GM23338 (cell line): Measurements from ENCODE around the gene BPIFB1. TPM values are rescaled to one million over a fixed set of nuclear protein-coding genes. Genes with fewer than 3 reads are reported as not detected.

Source experiments
- ATAC-seq: fragments of 200-7000 bp; cut with Tn5 transposase; 3 replicates; pipeline ENCODE4 v1.9.1; 2020
- DNase-seq: peaks from one replicate; pipeline ENCODE4 v3.0.0-alpha.2; 2015; ENCODE audit warnings: low spot score
- H2AFZ ChIP-seq: fragments of 200-600 bp; sonication (generic); 2 replicates; pipeline ENCODE4 v1.8.0; 2016; ENCODE audit warnings: antibody characterized with exemption, mild to moderate bottlenecking, moderate library complexity
- H3F3A ChIP-seq: fragments of 200-600 bp; sonication (generic); replicated peaks from 2 replicates; pipeline ENCODE4 v1.8.0; 2017; ENCODE audit warnings: antibody characterized with exemption, mixed run types, low read depth
- H3K27ac ChIP-seq: fragments of 200-600 bp; sonication (generic); 2 replicates; pipeline ENCODE4 v1.6.1; 2016; ENCODE audit warnings: low read depth
- H3K27me3 ChIP-seq: fragments of 200-600 bp; sonication (generic); 2 replicates; pipeline ENCODE4 v1.8.0; 2016; ENCODE audit warnings: mild to moderate bottlenecking, mixed run types, moderate library complexity; ENCODE audit not compliant: insufficient read depth
- H3K36me3 ChIP-seq: fragments of 200-600 bp; sonication (generic); 2 replicates; pipeline ENCODE4 v1.8.0; 2016; ENCODE audit warnings: mild to moderate bottlenecking; ENCODE audit not compliant: insufficient read depth
- H3K4me1 ChIP-seq: fragments of 200-600 bp; sonication (generic); 2 replicates; pipeline ENCODE4 v1.8.0; 2016; ENCODE audit warnings: mild to moderate bottlenecking, moderate library complexity; ENCODE audit not compliant: insufficient read depth
- H3K4me2 ChIP-seq: fragments of 200-600 bp; sonication (generic); 2 replicates; pipeline ENCODE4 v1.7.1; 2017; ENCODE audit warnings: mixed run types
- H3K4me3 ChIP-seq: fragments of 200-600 bp; sonication (generic); 2 replicates; pipeline ENCODE4 v1.6.1; 2016; ENCODE audit warnings: mixed run types
- H3K79me2 ChIP-seq: fragments of 200-600 bp; sonication (generic); replicated peaks from 2 replicates; pipeline ENCODE4 v1.8.0; 2017; ENCODE audit warnings: mild to moderate bottlenecking; ENCODE audit not compliant: insufficient read depth
- H3K9me2 ChIP-seq: fragments of 200-600 bp; sonication (generic); 2 replicates; pipeline ENCODE4 v1.8.0; 2017; ENCODE audit not compliant: insufficient read depth
- H4K20me1 ChIP-seq: fragments of 200-600 bp; sonication (generic); replicated peaks from 2 replicates; pipeline ENCODE4 v1.8.0; 2017; ENCODE audit warnings: mild to moderate bottlenecking; ENCODE audit not compliant: insufficient read depth
- H3K27ac Mint-ChIP-seq: 2 replicates; pipeline ENCODE4 v1.8.0; 2020; ENCODE audit warnings: inconsistent platforms, mild to moderate bottlenecking, moderate library complexity, mixed read lengths
- H3K27me3 Mint-ChIP-seq: 3 replicates; pipeline ENCODE4 v1.8.0; 2022; ENCODE audit warnings: low read depth, mild to moderate bottlenecking, moderate library complexity, mixed read lengths, inconsistent platforms; ENCODE audit not compliant: insufficient read depth, poor library complexity
- H3K36me3 Mint-ChIP-seq: 3 replicates; pipeline ENCODE4 v1.8.0; 2021; ENCODE audit warnings: low read depth, mild to moderate bottlenecking, inconsistent platforms, moderate library complexity, mixed read lengths
- H3K4me1 Mint-ChIP-seq: 3 replicates; pipeline ENCODE4 v1.8.0; 2020; ENCODE audit warnings: mild to moderate bottlenecking, inconsistent platforms, mixed read lengths
- H3K4me3 Mint-ChIP-seq: 3 replicates; pipeline ENCODE4 v1.8.0; 2021; ENCODE audit warnings: moderate library complexity, mild to moderate bottlenecking, inconsistent platforms, mixed read lengths
- H3K9me3 Mint-ChIP-seq: 3 replicates; pipeline ENCODE4 v1.8.0; 2020; ENCODE audit warnings: moderate library complexity, mild to moderate bottlenecking, inconsistent platforms, mixed read lengths
- CREB1 ChIP-seq: fragments of 250-450 bp; sonication (Bioruptor Pico); IDR thresholded peaks from 2 replicates; pipeline ENCODE4 v1.5.0; 2020; ENCODE audit warnings: low read depth, mild to moderate bottlenecking, moderate library complexity
- CTCF ChIP-seq, 2 experiments: fragments of 200-600 bp in 1 of 2; sonication (generic) in 1 of 2; conservative IDR thresholded peaks; 2 replicates each; pipeline versions ENCODE4 v1.5.1 to v1.6.1; 2016 to 2017; ENCODE audit warnings: antibody characterized with exemption in 2 of 2, low read depth in 2 of 2, mild to moderate bottlenecking in 2 of 2, moderate library complexity in 1 of 2
- EZH2 ChIP-seq: fragments of 200-600 bp; sonication (generic); IDR thresholded peaks from one replicate; pipeline ENCODE4 v1.8.0; 2017; ENCODE audit warnings: antibody characterized with exemption, mild to moderate bottlenecking, low read depth; ENCODE audit not compliant: unreplicated experiment
- NANOG ChIP-seq: IDR thresholded peaks from 2 replicates; pipeline ENCODE4 v1.6.1; 2016; ENCODE audit warnings: antibody characterized with exemption, borderline replicate concordance
- POLR2AphosphoS5 ChIP-seq: IDR thresholded peaks from 2 replicates; pipeline ENCODE4 v1.6.1; 2016; ENCODE audit warnings: antibody characterized with exemption, low read depth
- ZNF114 ChIP-seq: fragments of 250-450 bp; sonication (Bioruptor Pico); IDR thresholded peaks from 2 replicates; pipeline ENCODE4 v1.5.0; 2020; ENCODE audit warnings: mild to moderate bottlenecking, moderate library complexity
- ZNF462 ChIP-seq: fragments of 250-450 bp; sonication (Bioruptor Pico); IDR thresholded peaks from 2 replicates; pipeline ENCODE4 v1.5.0; 2020; ENCODE audit warnings: mild to moderate bottlenecking, moderate library complexity
- polyA plus RNA-seq: library from polyadenylated mRNA; unstranded; fragments of >200 nt; fragmentation: Nextera tagmentation; extraction: Ambion mirVana; gene quantifications from 2 replicates; pipeline ENCODE4 v1.2.1, GENCODE V29; 2016
- total RNA-seq: library from RNA; depleted of rRNA; stranded (reverse); fragments of >200 nt; shearing (Covaris generic); gene quantifications from 2 replicates; pipeline ENCODE4 v1.2.3, GENCODE V29; 2014

Gene BPIFB1
- total and polyA plus RNA-seq, 2 experiments from 2014 or later, result not detected

DNA sequence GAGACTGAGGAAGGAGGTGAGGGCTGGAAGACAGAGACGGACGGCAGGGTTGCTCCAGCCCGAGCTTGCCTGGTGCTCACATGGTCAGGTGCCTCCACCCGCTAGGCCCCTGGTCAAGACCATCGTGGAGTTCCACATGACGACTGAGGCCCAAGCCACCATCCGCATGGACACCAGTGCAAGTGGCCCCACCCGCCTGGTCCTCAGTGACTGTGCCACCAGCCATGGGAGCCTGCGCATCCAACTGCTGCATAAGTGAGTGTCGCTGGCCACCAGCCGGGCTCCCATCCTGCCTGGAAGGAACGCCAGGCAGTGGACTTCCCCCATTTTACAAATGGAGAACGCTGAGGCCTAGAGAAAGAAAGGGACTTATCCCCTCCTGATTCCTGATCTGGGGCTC, 7.8 kb downstream of the BPIFB1 start:
- H3K27me3 Mint-ChIP-seq, result peaks cover 6% of the 10 kb centered on the region
- no peaks in the 10 kb centered on the region; the same call in 1 of the 2 replicates for H4K20me1 ChIP-seq
- no peak overlapping the region for H3K27ac ChIP-seq
- no peak for ATAC-seq
- no peak overlapping the region for H3K4me3 ChIP-seq
- no peak for TF ChIP-seq ZNF114 (CRISPR knock-in tag)
- no peaks in the 10 kb centered on the region for H3K27me3 ChIP-seq
- H3K36me3 Mint-ChIP-seq, result no peaks in the 10 kb centered on the region
- H3F3A ChIP-seq, result no peaks in the 10 kb centered on the region
- no peak for DNase-seq
- no peaks in the 10 kb centered on the region for H3K9me2 ChIP-seq
- H3K4me3 Mint-ChIP-seq, result no peak overlapping the region
- H3K4me1 ChIP-seq, result no peaks in the 10 kb centered on the region
- H2AFZ ChIP-seq, result no peak overlapping the region
- H3K27ac Mint-ChIP-seq, result no peak overlapping the region
- no peak overlapping the region for H3K4me2 ChIP-seq
- no peaks in the 10 kb centered on the region for H3K4me1 Mint-ChIP-seq
- no peaks in the 10 kb centered on the region for H3K36me3 ChIP-seq
- H3K9me3 Mint-ChIP-seq, result no peaks in the 10 kb centered on the region; the same call in 1 of the 3 replicates
- no peaks in the 10 kb centered on the region for H3K79me2 ChIP-seq

DNA sequence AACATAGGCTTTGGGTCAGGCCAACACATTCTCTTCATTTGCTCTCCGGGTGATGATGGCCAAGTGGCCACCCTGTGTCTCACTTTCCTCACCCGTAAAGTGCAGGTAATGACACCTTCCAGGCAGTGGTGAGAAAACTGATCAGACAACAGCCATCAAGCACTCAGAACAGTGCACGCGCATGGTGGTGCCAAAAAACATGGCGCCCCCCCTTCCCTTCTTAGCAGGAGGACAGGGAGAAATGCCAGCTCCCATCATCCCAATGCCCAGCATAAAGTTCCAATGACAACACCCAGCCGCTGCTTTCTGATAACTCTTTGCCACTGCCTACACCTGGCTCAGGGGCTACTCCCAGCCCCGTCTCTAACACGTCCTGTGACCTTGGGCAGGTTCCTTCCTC, 8.4 kb downstream of the BPIFB1 start:
- no peaks in the 10 kb centered on the region for H3K36me3 Mint-ChIP-seq
- Histone ChIP-seq H3K27ac (no peak overlapping the region), H3K79me2 (no peaks in the 10 kb centered on the region), H3K4me3 (no peak overlapping the region), H3K9me2 (no peaks in the 10 kb centered on the region), H3K4me1 (no peaks in the 10 kb centered on the region), H3K36me3 (no peaks in the 10 kb centered on the region), H2AFZ (no peak overlapping the region), H4K20me1 (no peaks in the 10 kb centered on the region; the same call in 1 of the 2 replicates), H3K4me2 (no peak overlapping the region), H3F3A (no peaks in the 10 kb centered on the region), H3K27me3 (no peaks in the 10 kb centered on the region)
- H3K27ac Mint-ChIP-seq, result no peak overlapping the region
- no peak for TF ChIP-seq CREB1 (CRISPR knock-in tag)
- TF ChIP-seq NANOG, result no peak
- no peak for TF ChIP-seq ZNF114 (CRISPR knock-in tag)
- no peak for TF ChIP-seq ZNF462
- no peak for TF ChIP-seq EZH2
- TF ChIP-seq POLR2AphosphoS5, result no peak
- no peak for TF ChIP-seq CTCF (conservative IDR thresholded peaks at IDR 0.05; ENCODE audit: low read depth in 2 of 2)
- no peaks in the 10 kb centered on the region; the same call in 1 of the 3 replicates for H3K9me3 Mint-ChIP-seq
- ATAC-seq (peak; percentile 42), DNase-seq (no peak)
- no peak overlapping the region for H3K4me3 Mint-ChIP-seq
- no peaks in the 10 kb centered on the region for H3K4me1 Mint-ChIP-seq
- H3K27me3 Mint-ChIP-seq, result peaks cover 6% of the 10 kb centered on the region
